Suprapubic skin (tissue), 3 donors: ENCODE measurements around the gene ZNF423.

Experiments
- CTCF ChIP-seq, 2 donors: fragments of 200-600 bp in 1 of 2; fragments of 450-650 bp in 1 of 2; sonication (generic) in 1 of 2; IDR thresholded peaks; one replicate each; pipeline ENCODE4 v1.5.1; 2016 to 2019; ENCODE audit warnings: antibody characterized with exemption in 2 of 2, mild to moderate bottlenecking in 1 of 2, moderate library complexity in 1 of 2
- EP300 ChIP-seq: sonication (generic); formaldehyde crosslinking; IDR thresholded peaks from one replicate; pipeline ENCODE4 v1.6.1; 2017; ENCODE audit warnings: antibody characterized with exemption
- POLR2A ChIP-seq, 2 donors: fragments of 450-650 bp; IDR thresholded peaks; one replicate each; pipeline ENCODE4 v1.6.1; 2017; ENCODE audit warnings: antibody characterized with exemption in 2 of 2, mild to moderate bottlenecking in 2 of 2, moderate library complexity in 2 of 2

- no peak for TF ChIP-seq CTCF (IDR thresholded peaks at IDR 0.05)
- TF ChIP-seq POLR2A (IDR thresholded peaks at IDR 0.05), result no peak
- TF ChIP-seq EP300, result no peak
These were observed 316.2 kb downstream of the ZNF423 start for GRCh38 chr16:49539758-49540157.
